A549 (cell line): ENCODE data around the gene CFAP43. TPM values are rescaled to one million over a fixed set of nuclear protein-coding genes. Genes with fewer than 3 reads are reported as not detected.

ENCODE experiments used
- ATAC-seq, 2 experiments: fragments of 200-7000 bp in 1 of 2; fragments of >200 bp in 1 of 2; cut with Nextera tagmentation in 1 of 2; cut with Tn5 transposase in 1 of 2; 3 replicates each; pipeline versions ENCODE4 v1.8.0 to v1.9.1; 2018 to 2020; ENCODE audit warnings: mild to moderate bottlenecking in 1 of 2, moderate library complexity in 1 of 2
- CTCF ChIA-PET: fragments of 300-600 bp; sonication (Branson Sonifier 250); formaldehyde crosslinking; extraction: SDS; loops from one replicate; lab custom pipeline; 2021; ENCODE audit warnings: antibody characterized with exemption, inconsistent platforms; lab: Yijun Ruan, JAX
- POLR2A ChIA-PET: fragments of 350-600 bp; formaldehyde crosslinking; extraction: SDS; loops from one replicate; lab custom pipeline; 2021; ENCODE audit warnings: antibody characterized with exemption, inconsistent platforms; lab: Yijun Ruan, JAX
- DNase-seq, 2 experiments: peaks; one replicate each; pipeline versions ENCODE4 v3.0.0 to v3.0.0-alpha.2; 2011 to 2016; ENCODE audit warnings: low read depth in 1 of 2, low spot score in 1 of 2
- FAIRE-seq: peaks from 2 replicates; lab custom pipeline; 2011; peaks lifted over from hg19 to GRCh38; lab: Jason Lieb, UNC
- H3K27ac ChIP-seq, 2 experiments: fragments of >200 bp; sonication (Bioruptor Twin); formaldehyde crosslinking; 3 replicates each; pipeline ENCODE4 v1.5.1; 2016 to 2017
- H3K4me1 ChIP-seq: fragments of >200 bp; sonication (Bioruptor Twin); formaldehyde crosslinking; 3 replicates; pipeline ENCODE4 v1.6.1; 2016
- H3K4me2 ChIP-seq: fragments of >200 bp; sonication (Bioruptor Twin); formaldehyde crosslinking; 3 replicates; pipeline ENCODE4 v1.6.1; 2016
- H3K4me3 ChIP-seq: fragments of >200 bp; sonication (Bioruptor Twin); formaldehyde crosslinking; 3 replicates; pipeline ENCODE4 v1.5.1; 2016
- H3K9me3 ChIP-seq: fragments of >200 bp; sonication (Bioruptor Twin); formaldehyde crosslinking; 3 replicates; pipeline ENCODE4 v1.6.1; 2016
- CEBPB ChIP-seq, 2 experiments: fragments of >200 bp in 1 of 2; sonication (Bioruptor Twin) in 1 of 2; formaldehyde crosslinking in 1 of 2; IDR thresholded peaks; 2 replicates each; pipeline ENCODE4 v1.6.1; 2012 to 2016
- EHF ChIP-seq: fragments of 250-450 bp; sonication (Bioruptor Pico); IDR thresholded peaks from 2 replicates; pipeline ENCODE4 v1.5.0; 2020; ENCODE audit warnings: mild to moderate bottlenecking
- EHMT2 ChIP-seq: fragments of 200-600 bp; sonication (generic); IDR thresholded peaks from 2 replicates; pipeline ENCODE4 v1.6.1; 2016; ENCODE audit warnings: antibody characterized with exemption, low read depth, mild to moderate bottlenecking, moderate library complexity
- GATA3 ChIP-seq: IDR thresholded peaks from 2 replicates; pipeline ENCODE4 v1.6.1; 2012; ENCODE audit warnings: borderline replicate concordance
- HDAC2 ChIP-seq: fragments of 200-600 bp; sonication (generic); IDR thresholded peaks from 2 replicates; pipeline ENCODE4 v1.6.1; 2016
- HOXB13 ChIP-seq: fragments of 250-450 bp; sonication (Bioruptor Pico); IDR thresholded peaks from 2 replicates; pipeline ENCODE4 v1.5.0; 2020; ENCODE audit warnings: low read depth, mild to moderate bottlenecking, moderate library complexity
- HOXB5 ChIP-seq: fragments of 250-450 bp; sonication (Bioruptor Pico); IDR thresholded peaks from 2 replicates; pipeline ENCODE4 v1.5.0; 2020; ENCODE audit warnings: mild to moderate bottlenecking, moderate library complexity
- NPAS2 ChIP-seq: fragments of 250-450 bp; sonication (Bioruptor Pico); IDR thresholded peaks from 2 replicates; pipeline ENCODE4 v1.8.0; 2022; ENCODE audit warnings: mild to moderate bottlenecking, moderate library complexity, borderline replicate concordance
- PHF8 ChIP-seq: fragments of 200-600 bp; sonication (generic); IDR thresholded peaks from 2 replicates; pipeline ENCODE4 v1.6.1; 2016; ENCODE audit warnings: low read depth, mild to moderate bottlenecking, antibody characterized with exemption, moderate library complexity, borderline replicate concordance
- POLR2AphosphoS2 ChIP-seq: conservative IDR thresholded peaks from 2 replicates; pipeline ENCODE4 v1.6.1; 2012; ENCODE audit warnings: low read length, improper control_type of control experiment, inconsistent platforms
- SREBF2 ChIP-seq: fragments of 450-650 bp; IDR thresholded peaks from 2 replicates; pipeline ENCODE4 v1.6.1; 2014; ENCODE audit warnings: mild to moderate bottlenecking, moderate library complexity
- TP53 ChIP-seq: fragments of 250-450 bp; sonication (Bioruptor Pico); IDR thresholded peaks from 2 replicates; pipeline ENCODE4 v1.5.0; 2021; ENCODE audit warnings: mild to moderate bottlenecking, moderate library complexity
- ZFP36 ChIP-seq: fragments of 450-650 bp; IDR thresholded peaks from 2 replicates; pipeline ENCODE4 v1.6.1; 2014; ENCODE audit warnings: borderline replicate concordance; ENCODE audit not compliant: partially characterized antibody
- ZSCAN20 ChIP-seq: fragments of 250-450 bp; sonication (Bioruptor Pico); IDR thresholded peaks from 2 replicates; pipeline ENCODE4 v1.8.0; 2022; ENCODE audit warnings: mild to moderate bottlenecking, moderate library complexity
- WGBS: methylation state at CpG from one replicate; pipeline ENCODE4 v1.1.6; 2017; ENCODE audit errors: missing lambda C conversion rate; 5-methylcytosine and 5-hydroxymethylcytosine counted together
- polyA plus RNA-seq, 4 experiments: library from polyadenylated mRNA; depleted of rRNA in 3 of 4; stranded (reverse); fragments of >200 nt; fragmentation: RNase III in 1 of 4; extraction: RNeasy Plus Mini Kit Qiagen cat#74134 plus additional on column Dnase treatment in 1 of 4; gene quantifications; 2 replicates in 3 of 4; 3 replicates in 1 of 4; pipeline ENCODE4 v1.2.3, GENCODE V29; 2011 to 2017
- TF ChIP-seq, protein P1 (sequence below): fragments of 250-450 bp; sonication (Bioruptor Pico); IDR thresholded peaks from 2 replicates; pipeline ENCODE4 v1.5.0; 2020; ENCODE audit warnings: low read depth, mild to moderate bottlenecking, moderate library complexity
- TF ChIP-seq, protein P2 (sequence below): fragments of 200-600 bp; sonication (generic); IDR thresholded peaks from 2 replicates; pipeline ENCODE4 v1.6.1; 2016; ENCODE audit warnings: antibody characterized with exemption, mild to moderate bottlenecking, moderate library complexity
- TF ChIP-seq, protein P3 (sequence below): IDR thresholded peaks from 2 replicates; pipeline ENCODE4 v1.6.1; 2012
- TF ChIP-seq, protein P4 (sequence below): IDR thresholded peaks from 2 replicates; pipeline ENCODE4 v1.6.1; 2012; ENCODE audit warnings: low read depth, borderline replicate concordance
- TF ChIP-seq, protein P5 (sequence below): fragments of >200 bp; sonication (Bioruptor Twin); formaldehyde crosslinking; IDR thresholded peaks from 3 replicates; pipeline ENCODE4 v1.6.1; 2016

The CFAP43 gene
- polyA plus RNA-seq, 2 of the 4 experiments (the other 2 are of a cell fraction) = 0.31 to 0.75 TPM

DNA sequence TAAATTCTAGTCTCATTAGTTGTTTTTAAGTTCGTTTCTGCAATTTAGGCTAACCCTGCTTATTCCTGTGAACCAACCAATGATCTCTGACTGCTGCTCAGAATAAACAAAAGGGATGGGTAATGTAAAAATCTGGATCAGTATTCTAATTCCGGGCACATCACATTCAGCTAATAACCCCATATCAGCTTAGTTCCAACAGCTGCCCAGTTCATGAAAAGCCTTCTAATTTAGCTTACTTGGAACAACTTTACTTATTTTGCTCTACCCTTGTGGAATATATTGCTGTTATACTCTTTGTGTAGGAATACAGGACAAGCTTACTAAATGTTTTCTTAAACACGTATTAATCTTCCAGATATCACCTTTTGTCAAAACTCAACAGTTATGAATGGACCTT is 3.6 kb upstream of the CFAP43 start:
- POLR2A ChIA-PET = no interaction called here
- no peak for TF ChIP-seq EHF (CRISPR knock-in tag)
- no peak for TF ChIP-seq NPAS2 (CRISPR knock-in tag)
- TF ChIP-seq, protein P1, sequence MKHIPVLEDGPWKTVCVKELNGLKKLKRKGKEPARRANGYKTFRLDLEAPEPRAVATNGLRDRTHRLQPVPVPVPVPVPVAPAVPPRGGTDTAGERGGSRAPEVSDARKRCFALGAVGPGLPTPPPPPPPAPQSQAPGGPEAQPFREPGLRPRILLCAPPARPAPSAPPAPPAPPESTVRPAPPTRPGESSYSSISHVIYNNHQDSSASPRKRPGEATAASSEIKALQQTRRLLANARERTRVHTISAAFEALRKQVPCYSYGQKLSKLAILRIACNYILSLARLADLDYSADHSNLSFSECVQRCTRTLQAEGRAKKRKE (CRISPR knock-in tag) = no peak
- TF ChIP-seq, protein P2, sequence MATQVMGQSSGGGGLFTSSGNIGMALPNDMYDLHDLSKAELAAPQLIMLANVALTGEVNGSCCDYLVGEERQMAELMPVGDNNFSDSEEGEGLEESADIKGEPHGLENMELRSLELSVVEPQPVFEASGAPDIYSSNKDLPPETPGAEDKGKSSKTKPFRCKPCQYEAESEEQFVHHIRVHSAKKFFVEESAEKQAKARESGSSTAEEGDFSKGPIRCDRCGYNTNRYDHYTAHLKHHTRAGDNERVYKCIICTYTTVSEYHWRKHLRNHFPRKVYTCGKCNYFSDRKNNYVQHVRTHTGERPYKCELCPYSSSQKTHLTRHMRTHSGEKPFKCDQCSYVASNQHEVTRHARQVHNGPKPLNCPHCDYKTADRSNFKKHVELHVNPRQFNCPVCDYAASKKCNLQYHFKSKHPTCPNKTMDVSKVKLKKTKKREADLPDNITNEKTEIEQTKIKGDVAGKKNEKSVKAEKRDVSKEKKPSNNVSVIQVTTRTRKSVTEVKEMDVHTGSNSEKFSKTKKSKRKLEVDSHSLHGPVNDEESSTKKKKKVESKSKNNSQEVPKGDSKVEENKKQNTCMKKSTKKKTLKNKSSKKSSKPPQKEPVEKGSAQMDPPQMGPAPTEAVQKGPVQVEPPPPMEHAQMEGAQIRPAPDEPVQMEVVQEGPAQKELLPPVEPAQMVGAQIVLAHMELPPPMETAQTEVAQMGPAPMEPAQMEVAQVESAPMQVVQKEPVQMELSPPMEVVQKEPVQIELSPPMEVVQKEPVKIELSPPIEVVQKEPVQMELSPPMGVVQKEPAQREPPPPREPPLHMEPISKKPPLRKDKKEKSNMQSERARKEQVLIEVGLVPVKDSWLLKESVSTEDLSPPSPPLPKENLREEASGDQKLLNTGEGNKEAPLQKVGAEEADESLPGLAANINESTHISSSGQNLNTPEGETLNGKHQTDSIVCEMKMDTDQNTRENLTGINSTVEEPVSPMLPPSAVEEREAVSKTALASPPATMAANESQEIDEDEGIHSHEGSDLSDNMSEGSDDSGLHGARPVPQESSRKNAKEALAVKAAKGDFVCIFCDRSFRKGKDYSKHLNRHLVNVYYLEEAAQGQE = no peak
- TF ChIP-seq HOXB5 = no peak
- TF ChIP-seq ZFP36 = no peak
- TF ChIP-seq POLR2AphosphoS2 = no peak
- no peak for TF ChIP-seq SREBF2
- TF ChIP-seq EHMT2 = no peak
- TF ChIP-seq, all 56 proteins: peak for 0
- H3K9me3 ChIP-seq = no peaks in the 10 kb centered on the region
- H3K27ac ChIP-seq = no peak overlapping the region
- H3K4me1 ChIP-seq = peaks cover 15% of the 10 kb centered on the region
- DNase-seq (no peak), ATAC-seq (no peak), FAIRE-seq (no peak)
- 43% methylated on average over 3 of the region's 3 CpGs for WGBS
- H3K4me2 ChIP-seq = no peak overlapping the region
- H3K4me3 ChIP-seq = no peak overlapping the region
- CTCF ChIA-PET = interaction anchor here (0.9 kb wide), 2 partner anchors 9 to 190 kb away, joined by 3 read pairs; no protein-coding TSS in a partner anchor

DNA sequence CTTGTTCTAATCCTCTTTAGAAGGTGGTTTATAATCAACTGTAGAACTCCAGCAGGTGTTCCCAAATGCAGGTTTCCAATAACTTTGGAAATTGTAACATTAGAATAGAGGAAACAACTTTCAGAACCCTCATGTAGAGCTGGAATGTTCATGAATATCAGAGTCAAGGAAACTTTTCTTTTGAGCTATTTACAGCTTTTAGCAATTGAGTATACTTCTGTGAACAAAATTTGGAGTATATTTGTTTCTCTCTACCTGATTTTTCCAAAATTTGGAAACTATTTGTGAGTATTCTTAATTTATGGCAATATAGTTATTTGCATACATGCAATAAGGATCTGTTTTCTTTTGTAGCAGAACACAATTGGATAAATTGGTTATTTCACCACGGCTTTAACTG is 2.8 kb upstream of the CFAP43 start:
- WGBS = 0% methylated on average over 1 of the region's 1 CpG
- POLR2A ChIA-PET = no interaction called here

More for the DNA sequence above, 2.8 kb upstream of the CFAP43 start:
- TF ChIP-seq PHF8 = no peak
- TF ChIP-seq NPAS2 (CRISPR knock-in tag) = no peak
- TF ChIP-seq, protein P2 = no peak
- TF ChIP-seq, protein P3, sequence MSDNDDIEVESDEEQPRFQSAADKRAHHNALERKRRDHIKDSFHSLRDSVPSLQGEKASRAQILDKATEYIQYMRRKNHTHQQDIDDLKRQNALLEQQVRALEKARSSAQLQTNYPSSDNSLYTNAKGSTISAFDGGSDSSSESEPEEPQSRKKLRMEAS = no peak
- TF ChIP-seq HOXB13 (CRISPR knock-in tag) = no peak
- no peak for TF ChIP-seq GATA3
- TF ChIP-seq POLR2AphosphoS2 = no peak
- TF ChIP-seq TP53 = no peak
- no peak for TF ChIP-seq ZSCAN20 (CRISPR knock-in tag)
- no peak for TF ChIP-seq CEBPB (IDR thresholded peaks at IDR 0.05)
- TF ChIP-seq, protein P4, sequence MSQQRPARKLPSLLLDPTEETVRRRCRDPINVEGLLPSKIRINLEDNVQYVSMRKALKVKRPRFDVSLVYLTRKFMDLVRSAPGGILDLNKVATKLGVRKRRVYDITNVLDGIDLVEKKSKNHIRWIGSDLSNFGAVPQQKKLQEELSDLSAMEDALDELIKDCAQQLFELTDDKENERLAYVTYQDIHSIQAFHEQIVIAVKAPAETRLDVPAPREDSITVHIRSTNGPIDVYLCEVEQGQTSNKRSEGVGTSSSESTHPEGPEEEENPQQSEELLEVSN = no peak
- no peak for TF ChIP-seq ZFP36
- TF ChIP-seq HDAC2 = no peak
- TF ChIP-seq, protein P5, sequence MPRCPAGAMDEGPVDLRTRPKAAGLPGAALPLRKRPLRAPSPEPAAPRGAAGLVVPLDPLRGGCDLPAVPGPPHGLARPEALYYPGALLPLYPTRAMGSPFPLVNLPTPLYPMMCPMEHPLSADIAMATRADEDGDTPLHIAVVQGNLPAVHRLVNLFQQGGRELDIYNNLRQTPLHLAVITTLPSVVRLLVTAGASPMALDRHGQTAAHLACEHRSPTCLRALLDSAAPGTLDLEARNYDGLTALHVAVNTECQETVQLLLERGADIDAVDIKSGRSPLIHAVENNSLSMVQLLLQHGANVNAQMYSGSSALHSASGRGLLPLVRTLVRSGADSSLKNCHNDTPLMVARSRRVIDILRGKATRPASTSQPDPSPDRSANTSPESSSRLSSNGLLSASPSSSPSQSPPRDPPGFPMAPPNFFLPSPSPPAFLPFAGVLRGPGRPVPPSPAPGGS = no peak
- no peak overlapping the region for H3K27ac ChIP-seq
- FAIRE-seq (peak; percentile 54), ATAC-seq (no peak), DNase-seq (no peak)
- no peaks in the 10 kb centered on the region for H3K9me3 ChIP-seq
- H3K4me1 ChIP-seq = peaks cover 15% of the 10 kb centered on the region
- CTCF ChIA-PET = no interaction called here
- no peak overlapping the region for H3K4me3 ChIP-seq
- no peak overlapping the region for H3K4me2 ChIP-seq
